SK-N-SH (cell line): ENCODE measurements around the gene POLN. TPM values are rescaled to one million over a fixed set of nuclear protein-coding genes. Genes with fewer than 3 reads are reported as not detected.

ENCODE experiments used
- CTCF ChIA-PET: fragments of 300-600, 350-600 bp; formaldehyde crosslinking; extraction: SDS; loops from one replicate; lab custom pipeline; 2021; lab: Yijun Ruan, JAX
- POLR2A ChIA-PET: fragments of 350-600 bp; sonication (Branson Sonifier 250); formaldehyde crosslinking; extraction: SDS; loops from one replicate; lab custom pipeline; 2020; ENCODE audit warnings: antibody characterized with exemption, inconsistent platforms; lab: Yijun Ruan, JAX
- DNase-seq: peaks from one replicate; pipeline ENCODE4 v3.0.0; 2012
- H2AFZ ChIP-seq: fragments of 200-600 bp; sonication (generic); 2 replicates; pipeline ENCODE4 v1.8.1; 2016; ENCODE audit warnings: antibody characterized with exemption, mild to moderate bottlenecking, low read depth
- H3F3A ChIP-seq: fragments of 200-600 bp; sonication (generic); replicated peaks from 2 replicates; pipeline ENCODE3; 2016; ENCODE audit warnings: antibody characterized with exemption, mild to moderate bottlenecking; ENCODE audit not compliant: insufficient read depth
- H3K27ac ChIP-seq, 2 experiments: fragments of 200-500 bp in 1 of 2; fragments of 200-600 bp in 1 of 2; sonication (Bioruptor generic) in 1 of 2; sonication (generic), shearing (Covaris generic) in 1 of 2; 2 replicates each; pipeline versions ENCODE4 v1.5.1 to v1.6.1; 2014 to 2016; ENCODE audit warnings: low read depth in 2 of 2, inconsistent platforms in 1 of 2, low read length in 1 of 2, mild to moderate bottlenecking in 1 of 2, mixed read lengths in 1 of 2
- H3K27me3 ChIP-seq: fragments of 200-600 bp; sonication (generic), shearing (Covaris generic); 2 replicates; pipeline ENCODE4 v1.6.1; 2016; ENCODE audit warnings: mixed run types; ENCODE audit not compliant: insufficient read depth
- H3K36me3 ChIP-seq, 2 experiments: fragments of 200-500 bp in 1 of 2; fragments of 200-600 bp in 1 of 2; sonication (Bioruptor generic) in 1 of 2; sonication (generic) in 1 of 2; replicated peaks in 1 of 2; 2 replicates each; pipeline versions ENCODE3 to v1.5.1; 2014 to 2016; ENCODE audit warnings: low read length in 1 of 2, mild to moderate bottlenecking in 1 of 2; ENCODE audit not compliant: insufficient read depth in 2 of 2, control insufficient read depth in 1 of 2
- H3K4me1 ChIP-seq, 2 experiments: fragments of 200-500 bp in 1 of 2; fragments of 200-600 bp in 1 of 2; sonication (Bioruptor generic) in 1 of 2; sonication (generic), shearing (Covaris generic) in 1 of 2; 2 replicates each; pipeline versions ENCODE4 v1.5.1 to v1.6.1; 2014 to 2016; ENCODE audit warnings: low read depth in 1 of 2, low read length in 1 of 2, mixed run types in 1 of 2; ENCODE audit not compliant: insufficient read depth in 2 of 2, control insufficient read depth in 1 of 2
- H3K4me2 ChIP-seq: fragments of 200-600 bp; sonication (generic), shearing (Covaris generic); 2 replicates; pipeline ENCODE4 v1.6.1; 2017; ENCODE audit warnings: mixed run types
- H3K4me3 ChIP-seq, 2 experiments: fragments of 200-500 bp in 1 of 2; fragments of 200-600 bp in 1 of 2; sonication (Bioruptor generic) in 1 of 2; sonication (generic), shearing (Covaris generic) in 1 of 2; 2 replicates each; pipeline versions ENCODE4 v1.5.1 to v1.8.1; 2014 to 2016; ENCODE audit warnings: low read depth in 2 of 2, inconsistent platforms in 1 of 2, low read length in 1 of 2, mild to moderate bottlenecking in 1 of 2, mixed read lengths in 1 of 2, moderate library complexity in 1 of 2
- H3K79me2 ChIP-seq: fragments of 200-600 bp; sonication (generic); 2 replicates; pipeline ENCODE4 v1.8.1; 2017; ENCODE audit warnings: mild to moderate bottlenecking; ENCODE audit not compliant: insufficient read depth
- H3K9ac ChIP-seq: fragments of 200-600 bp; sonication (generic); 2 replicates; pipeline ENCODE4 v1.6.1; 2017; ENCODE audit warnings: mixed run types
- H3K9me2 ChIP-seq: fragments of 200-600 bp; sonication (generic); 2 replicates; pipeline ENCODE4 v1.6.1; 2017; ENCODE audit warnings: mixed run types
- H3K9me3 ChIP-seq: fragments of 200-600 bp; sonication (generic); 2 replicates; pipeline ENCODE4 v1.6.1; 2017; ENCODE audit warnings: mixed run types, mild to moderate bottlenecking, moderate library complexity
- H4K20me1 ChIP-seq: fragments of 200-600 bp; sonication (generic); 2 replicates; pipeline ENCODE4 v1.6.1; 2017; ENCODE audit warnings: mild to moderate bottlenecking, mixed run types; ENCODE audit not compliant: insufficient read depth
- CHD2 ChIP-seq: fragments of 150-350 bp; IDR thresholded peaks from 2 replicates; pipeline ENCODE4 v1.6.1; 2018; ENCODE audit warnings: low read length; ENCODE audit not compliant: partially characterized antibody
- ELF1 ChIP-seq: IDR thresholded peaks from 2 replicates; pipeline ENCODE4 v1.4.0; 2012
- EP300 ChIP-seq, 2 experiments: IDR thresholded peaks; 2 replicates each; pipeline versions ENCODE4 v1.4.0 to v1.6.1; 2012; ENCODE audit warnings: borderline replicate concordance in 1 of 2, low read depth in 1 of 2, low read length in 1 of 2
- EZH2phosphoT487 ChIP-seq: fragments of 200-600 bp; sonication (generic); IDR thresholded peaks from 2 replicates; pipeline ENCODE4 v1.6.1; 2017; ENCODE audit warnings: low read depth, mixed run types, mild to moderate bottlenecking, antibody characterized with exemption, moderate library complexity, borderline replicate concordance
- FOSL2 ChIP-seq: IDR thresholded peaks from 2 replicates; pipeline ENCODE4 v1.4.0; 2012; ENCODE audit warnings: low read depth, mild to moderate bottlenecking, moderate library complexity, borderline replicate concordance
- FOXJ3 ChIP-seq: sonication (generic); formaldehyde crosslinking; IDR thresholded peaks from 2 replicates; pipeline ENCODE4 v1.5.1; 2020; ENCODE audit warnings: mild to moderate bottlenecking, missing genetic modification reagents
- FOXM1 ChIP-seq: IDR thresholded peaks from 2 replicates; pipeline ENCODE4 v1.4.0; 2012; ENCODE audit warnings: low read depth, mild to moderate bottlenecking
- GABPA ChIP-seq: IDR thresholded peaks from 2 replicates; pipeline ENCODE4 v1.4.0; 2012; ENCODE audit warnings: low read depth, mild to moderate bottlenecking
- GATA2 ChIP-seq: sonication (generic); formaldehyde crosslinking; IDR thresholded peaks from 2 replicates; pipeline ENCODE4 v1.5.0; 2020; ENCODE audit warnings: mild to moderate bottlenecking, missing genetic modification reagents
- JUND ChIP-seq: IDR thresholded peaks from 2 replicates; pipeline ENCODE4 v1.4.0; 2012
- MEF2A ChIP-seq: IDR thresholded peaks from 2 replicates; pipeline ENCODE4 v1.4.0; 2012; ENCODE audit warnings: low read depth, borderline replicate concordance
- MXI1 ChIP-seq: IDR thresholded peaks from 2 replicates; pipeline ENCODE4 v1.6.1; 2012; ENCODE audit warnings: mild to moderate bottlenecking, low read depth, low read length, improper control_type of control experiment
- NFIC ChIP-seq: IDR thresholded peaks from 2 replicates; pipeline ENCODE4 v1.4.0; 2012; ENCODE audit warnings: borderline replicate concordance
- NRF1 ChIP-seq: IDR thresholded peaks from 2 replicates; pipeline ENCODE4 v1.6.1; 2012; ENCODE audit warnings: low read depth, mild to moderate bottlenecking, low read length
- POLR2AphosphoS5 ChIP-seq: IDR thresholded peaks from 2 replicates; pipeline ENCODE4 v1.6.1; 2012; ENCODE audit warnings: low read depth, low read length
- RAD21 ChIP-seq: IDR thresholded peaks from 2 replicates; pipeline ENCODE4 v1.6.1; 2012; ENCODE audit warnings: mild to moderate bottlenecking, low read length
- RCOR1 ChIP-seq: fragments of 150-350 bp; IDR thresholded peaks from 2 replicates; pipeline ENCODE4 v1.6.1; 2017; ENCODE audit warnings: antibody characterized with exemption, low read length
- REST ChIP-seq: IDR thresholded peaks from 2 replicates; pipeline ENCODE4 v1.6.1; 2012; ENCODE audit warnings: mild to moderate bottlenecking, low read depth, low read length, moderate library complexity
- RXRA ChIP-seq: IDR thresholded peaks from 2 replicates; pipeline ENCODE4 v1.4.0; 2012; ENCODE audit warnings: low read depth, mild to moderate bottlenecking, borderline replicate concordance
- SIN3A ChIP-seq: IDR thresholded peaks from 2 replicates; pipeline ENCODE4 v1.6.1; 2012; ENCODE audit warnings: low read depth, mild to moderate bottlenecking, low read length, moderate library complexity, borderline replicate concordance
- TAF1 ChIP-seq: IDR thresholded peaks from 2 replicates; pipeline ENCODE4 v1.6.1; 2012; ENCODE audit warnings: low read depth, mild to moderate bottlenecking, low read length, moderate library complexity, borderline replicate concordance
- TCF12 ChIP-seq: IDR thresholded peaks from 2 replicates; pipeline ENCODE4 v1.4.0; 2012
- TEAD4 ChIP-seq: IDR thresholded peaks from 2 replicates; pipeline ENCODE4 v1.4.0; 2012; ENCODE audit warnings: mild to moderate bottlenecking, borderline replicate concordance; ENCODE audit not compliant: insufficient read depth
- WGBS: methylation state at CpG from one replicate; pipeline ENCODE4 v1.1.6; 2017; ENCODE audit warnings: low lambda C conversion rate; 5-methylcytosine and 5-hydroxymethylcytosine counted together
- polyA plus RNA-seq, 3 experiments: library from polyadenylated mRNA; depleted of rRNA; stranded (reverse); fragments of >200 nt; gene quantifications; 2 replicates each; pipeline ENCODE4 v1.2.3, GENCODE V29; 2012
- TF ChIP-seq, protein P1 (sequence below): IDR thresholded peaks from 2 replicates; pipeline ENCODE4 v1.4.0; 2012; ENCODE audit warnings: low read depth, borderline replicate concordance
- TF ChIP-seq, protein P2 (sequence below): IDR thresholded peaks from 2 replicates; pipeline ENCODE4 v1.4.0; 2012; ENCODE audit warnings: low read depth

The POLN gene
- polyA plus RNA-seq, 1 of the 3 experiments (the other 2 are of a cell fraction), result 0.67 TPM

GRCh38 chr4:2263926-2264321 is 22.0 kb upstream of the POLN start:
- no peaks in the 10 kb centered on the region for H3K9me2 ChIP-seq
- CTCF ChIA-PET, result interaction anchor here (1.3 to 1.5 kb wide), 2 partner anchors 172 to 198 kb away, joined by 3 read pairs; no protein-coding TSS in a partner anchor
- H3K9ac ChIP-seq, result no peak overlapping the region
- TF ChIP-seq RAD21 (no peak), TEAD4 (no peak), MEF2A (no peak), EP300 (IDR thresholded peaks at IDR 0.05; ENCODE audit: borderline replicate concordance in 1 of 2, low read depth in 1 of 2, low read length in 1 of 2) (no peak), MXI1 (no peak), TAF1 (no peak), FOXM1 (no peak), FOXJ3 (CRISPR knock-in tag) (no peak), RXRA (no peak), JUND (no peak), NFIC (no peak), SIN3A (no peak), FOSL2 (no peak), ELF1 (no peak), GATA2 (CRISPR knock-in tag) (no peak)
- TF ChIP-seq, all 33 proteins: peak for 0
- no peaks in the 10 kb centered on the region for H3K9me3 ChIP-seq
- peaks cover 24% of the 10 kb centered on the region for H3K79me2 ChIP-seq
- H3K4me3 ChIP-seq, result no peak overlapping the region
- no peaks in the 10 kb centered on the region for H3F3A ChIP-seq
- no peak overlapping the region; a peak in 1 of 4 replicates for H3K27ac ChIP-seq
- 88% methylated on average over 2 of the region's 6 CpGs for WGBS
- POLR2A ChIA-PET, result no interaction called here
- no peak overlapping the region for H2AFZ ChIP-seq
- no peak overlapping the region for H3K4me2 ChIP-seq
- no peaks in the 10 kb centered on the region for H3K27me3 ChIP-seq
- peaks cover 0 to 6% of the 10 kb centered on the region in 2 experiments for H3K36me3 ChIP-seq
- peaks cover 5 to 56% of the 10 kb centered on the region in 2 experiments; a peak in 2 of 4 replicates for H3K4me1 ChIP-seq
- H4K20me1 ChIP-seq, result peaks cover 17% of the 10 kb centered on the region
- DNase-seq, result no peak

- POLR2A ChIA-PET, result no interaction called here
- no peaks in the 10 kb centered on the region for H3F3A ChIP-seq
These were observed 21.0 kb upstream of the POLN start for GRCh38 chr4:2262944-2263250.

More at GRCh38 chr4:2262944-2263250, 21.0 kb upstream of the POLN start:
- 73% methylated on average over 11 of the region's 13 CpGs for WGBS
- Histone ChIP-seq H3K4me1 (peaks cover 5 to 59% of the 10 kb centered on the region in 2 experiments; a peak in 2 of 4 replicates), H3K27me3 (no peaks in the 10 kb centered on the region)
- TF ChIP-seq FOSL2 (no peak), GATA2 (CRISPR knock-in tag) (no peak), NRF1 (no peak), CHD2 (no peak), TEAD4 (no peak), NFIC (no peak), MEF2A (no peak), TCF12 (no peak), POLR2AphosphoS5 (no peak), RCOR1 (no peak), REST (no peak), EZH2phosphoT487 (no peak), RAD21 (no peak), MXI1 (no peak), EP300 (IDR thresholded peaks at IDR 0.05; ENCODE audit: borderline replicate concordance in 1 of 2, low read depth in 1 of 2, low read length in 1 of 2) (no peak), SIN3A (no peak), TAF1 (no peak), GABPA (no peak)
- TF ChIP-seq, protein P1, sequence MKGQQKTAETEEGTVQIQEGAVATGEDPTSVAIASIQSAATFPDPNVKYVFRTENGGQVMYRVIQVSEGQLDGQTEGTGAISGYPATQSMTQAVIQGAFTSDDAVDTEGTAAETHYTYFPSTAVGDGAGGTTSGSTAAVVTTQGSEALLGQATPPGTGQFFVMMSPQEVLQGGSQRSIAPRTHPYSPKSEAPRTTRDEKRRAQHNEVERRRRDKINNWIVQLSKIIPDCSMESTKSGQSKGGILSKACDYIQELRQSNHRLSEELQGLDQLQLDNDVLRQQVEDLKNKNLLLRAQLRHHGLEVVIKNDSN, result no peak
- TF ChIP-seq, protein P2, sequence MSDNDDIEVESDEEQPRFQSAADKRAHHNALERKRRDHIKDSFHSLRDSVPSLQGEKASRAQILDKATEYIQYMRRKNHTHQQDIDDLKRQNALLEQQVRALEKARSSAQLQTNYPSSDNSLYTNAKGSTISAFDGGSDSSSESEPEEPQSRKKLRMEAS, result no peak
- TF ChIP-seq, all 33 proteins: peak for 0
- peaks cover 27% of the 10 kb centered on the region for H4K20me1 ChIP-seq
- no peaks in the 10 kb centered on the region for H3K9me3 ChIP-seq
- peak overlapping the region; percentile 74; the same call in 1 of the 2 replicates for H2AFZ ChIP-seq
- peak overlapping the region; percentile 65 to 74 for H3K4me3 ChIP-seq
- no peak for DNase-seq
- H3K36me3 ChIP-seq, result peaks cover 0 to 14% of the 10 kb centered on the region in 2 experiments
- CTCF ChIA-PET, result interaction anchor here (0.6 to 1.5 kb wide), 2 partner anchors 168 to 199 kb away, joined by 3 read pairs; no protein-coding TSS in a partner anchor
- H3K79me2 ChIP-seq, result peaks cover 29% of the 10 kb centered on the region
- no peaks in the 10 kb centered on the region for H3K9me2 ChIP-seq
- peak overlapping the region; percentile 80 for H3K9ac ChIP-seq
- H3K4me2 ChIP-seq, result peak overlapping the region; percentile 96
- peak overlapping the region; percentile 81 to 98 for H3K27ac ChIP-seq
